ENCODE data around the gene ATF7. TPM values are rescaled to one million over a fixed set of nuclear protein-coding genes. Genes with fewer than 3 reads are reported as not detected.

Gene ATF7
- total RNA-seq, 1 experiment from 2014 or later = 24.7 TPM

DNA sequence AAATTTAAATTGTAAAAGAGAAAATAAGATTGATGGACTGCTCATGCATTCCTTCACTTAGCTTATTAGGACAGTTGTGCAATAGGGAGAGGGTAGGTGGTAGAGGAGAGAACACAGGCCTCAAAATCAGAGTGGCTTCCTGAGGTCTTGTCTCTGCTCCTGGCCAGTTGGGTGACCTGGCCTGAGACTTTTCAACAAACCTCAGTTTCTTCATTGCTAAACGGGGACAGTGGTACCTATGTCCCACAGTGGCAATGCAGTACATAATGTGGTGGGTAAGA, 129.5 kb downstream of the ATF7 start:
- Histone ChIP-seq H3K4me1 (replicated peaks; ENCODE audit: insufficient read depth) (peaks cover 25% of the 10 kb centered on the region; the same call in 1 of the 2 replicates), H3K79me2 (ENCODE audit: low read depth) (peaks cover 3% of the 10 kb centered on the region), H3K36me3 (ENCODE audit: low read depth) (no peaks in the 10 kb centered on the region), H4K20me1 (ENCODE audit: insufficient read depth) (no peaks in the 10 kb centered on the region), H3K4me2 (peak overlapping the region; percentile 5), H2AFZ (no peak overlapping the region), H3K9me2 (ENCODE audit: insufficient read depth) (no peaks in the 10 kb centered on the region), H3K9me3 (ENCODE audit: insufficient read depth, low read depth) (no peaks in the 10 kb centered on the region), H3K27me3 (ENCODE audit: insufficient read depth, low read depth) (no peaks in the 10 kb centered on the region), H3K27ac (no peak overlapping the region), H3K4me3 (no peak overlapping the region), H3F3A (ENCODE audit: insufficient read depth, low read depth) (peaks cover 34% of the 10 kb centered on the region)
- DNase-seq = no peak
- TF ChIP-seq, protein P1, sequence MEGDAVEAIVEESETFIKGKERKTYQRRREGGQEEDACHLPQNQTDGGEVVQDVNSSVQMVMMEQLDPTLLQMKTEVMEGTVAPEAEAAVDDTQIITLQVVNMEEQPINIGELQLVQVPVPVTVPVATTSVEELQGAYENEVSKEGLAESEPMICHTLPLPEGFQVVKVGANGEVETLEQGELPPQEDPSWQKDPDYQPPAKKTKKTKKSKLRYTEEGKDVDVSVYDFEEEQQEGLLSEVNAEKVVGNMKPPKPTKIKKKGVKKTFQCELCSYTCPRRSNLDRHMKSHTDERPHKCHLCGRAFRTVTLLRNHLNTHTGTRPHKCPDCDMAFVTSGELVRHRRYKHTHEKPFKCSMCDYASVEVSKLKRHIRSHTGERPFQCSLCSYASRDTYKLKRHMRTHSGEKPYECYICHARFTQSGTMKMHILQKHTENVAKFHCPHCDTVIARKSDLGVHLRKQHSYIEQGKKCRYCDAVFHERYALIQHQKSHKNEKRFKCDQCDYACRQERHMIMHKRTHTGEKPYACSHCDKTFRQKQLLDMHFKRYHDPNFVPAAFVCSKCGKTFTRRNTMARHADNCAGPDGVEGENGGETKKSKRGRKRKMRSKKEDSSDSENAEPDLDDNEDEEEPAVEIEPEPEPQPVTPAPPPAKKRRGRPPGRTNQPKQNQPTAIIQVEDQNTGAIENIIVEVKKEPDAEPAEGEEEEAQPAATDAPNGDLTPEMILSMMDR (conservative IDR thresholded peaks at IDR 0.05) = no peak
- no peak for TF ChIP-seq EZH2 (IDR thresholded peaks at IDR 0.05; ENCODE audit: low read depth)
- BruUV-seq (replicated peaks) = TSS peak; percentile 20
- intact Hi-C loops (cut with micrococcal nuclease; ENCODE audit: unreplicated experiment) = no loop called here
- CTCF ChIA-PET = interaction anchor here (0.7 kb wide), 1 partner anchor 510 kb away, joined by 3 read pairs; no protein-coding TSS in a partner anchor
- POLR2A ChIA-PET (ENCODE audit: unreplicated experiment) = interaction anchor here (0.7 kb wide), 1 partner anchor 398 kb away, joined by 4 read pairs; no protein-coding TSS in a partner anchor

DNA sequence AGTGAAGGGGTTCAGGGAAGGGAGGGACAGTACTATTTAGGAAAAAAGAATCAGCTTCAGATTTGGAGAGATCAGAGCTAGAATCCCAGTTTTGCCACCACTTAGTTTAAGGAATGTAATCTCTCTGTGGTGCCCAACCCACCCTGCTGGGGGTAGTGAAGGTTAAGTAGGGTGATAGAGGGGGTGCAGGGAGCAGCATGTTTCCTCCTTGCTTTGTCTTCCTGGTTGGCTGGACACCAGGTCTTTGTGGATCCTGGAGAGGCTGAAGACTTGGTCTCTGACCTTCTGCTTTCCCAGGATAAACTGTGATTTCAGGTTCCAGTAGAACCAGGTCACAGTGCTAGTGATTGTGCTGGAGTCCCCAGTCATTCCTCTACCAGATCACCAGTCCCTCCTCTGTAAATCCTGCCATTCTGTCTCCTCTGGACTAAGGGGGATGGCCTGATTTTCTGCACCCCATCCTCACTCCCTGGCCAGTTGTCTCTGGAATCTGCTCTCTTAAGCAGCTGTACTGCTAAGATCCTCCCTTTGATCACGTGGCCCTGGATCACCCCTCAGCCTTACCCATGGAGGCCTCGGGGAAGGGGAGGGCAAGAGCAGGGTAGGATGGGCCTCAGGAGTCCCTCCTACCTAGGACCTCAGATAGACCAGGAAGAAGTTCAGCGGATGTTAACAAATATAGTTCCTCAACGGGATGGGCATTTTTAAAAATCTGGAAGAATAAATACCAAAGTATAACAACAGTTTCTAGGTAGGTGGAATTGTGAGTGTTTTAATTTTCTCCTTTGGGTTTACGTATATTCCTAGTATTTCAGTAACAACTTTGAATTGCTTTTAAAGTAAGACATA, 130.1 kb downstream of the ATF7 start:
- H3K4me1 ChIP-seq (replicated peaks; ENCODE audit: insufficient read depth) = peaks cover 25% of the 10 kb centered on the region; the same call in 1 of the 2 replicates
- H3K79me2 ChIP-seq (ENCODE audit: low read depth) = no peaks in the 10 kb centered on the region
- peaks cover 34% of the 10 kb centered on the region for H3F3A ChIP-seq (ENCODE audit: insufficient read depth, low read depth)
- no peaks in the 10 kb centered on the region for H3K9me3 ChIP-seq (ENCODE audit: insufficient read depth, low read depth)
- H2AFZ ChIP-seq = no peak overlapping the region
- peak overlapping the region; percentile 5 for H3K4me2 ChIP-seq
- H3K27me3 ChIP-seq (ENCODE audit: insufficient read depth, low read depth) = no peaks in the 10 kb centered on the region
- TF ChIP-seq, protein P1 (conservative IDR thresholded peaks at IDR 0.05) = no peak
- TF ChIP-seq EZH2 (IDR thresholded peaks at IDR 0.05; ENCODE audit: low read depth) = no peak
- intact Hi-C loops (cut with micrococcal nuclease; ENCODE audit: unreplicated experiment) = no loop called here
- H3K27ac ChIP-seq = no peak overlapping the region
- H3K9me2 ChIP-seq (ENCODE audit: insufficient read depth) = no peaks in the 10 kb centered on the region
- H3K4me3 ChIP-seq = no peak overlapping the region
- DNase-seq = peak; percentile 48 to 78
- CTCF ChIA-PET = no interaction called here
- no peaks in the 10 kb centered on the region for H4K20me1 ChIP-seq (ENCODE audit: insufficient read depth)
- POLR2A ChIA-PET (ENCODE audit: unreplicated experiment) = interaction anchor here (0.6 to 0.7 kb wide), 3 partner anchors 175 to 580 kb away, joined by 4 to 5 read pairs (median 4); no protein-coding TSS in a partner anchor
- H3K36me3 ChIP-seq (ENCODE audit: low read depth) = no peaks in the 10 kb centered on the region
- no TSS peak for BruUV-seq (replicated peaks)

DNA sequence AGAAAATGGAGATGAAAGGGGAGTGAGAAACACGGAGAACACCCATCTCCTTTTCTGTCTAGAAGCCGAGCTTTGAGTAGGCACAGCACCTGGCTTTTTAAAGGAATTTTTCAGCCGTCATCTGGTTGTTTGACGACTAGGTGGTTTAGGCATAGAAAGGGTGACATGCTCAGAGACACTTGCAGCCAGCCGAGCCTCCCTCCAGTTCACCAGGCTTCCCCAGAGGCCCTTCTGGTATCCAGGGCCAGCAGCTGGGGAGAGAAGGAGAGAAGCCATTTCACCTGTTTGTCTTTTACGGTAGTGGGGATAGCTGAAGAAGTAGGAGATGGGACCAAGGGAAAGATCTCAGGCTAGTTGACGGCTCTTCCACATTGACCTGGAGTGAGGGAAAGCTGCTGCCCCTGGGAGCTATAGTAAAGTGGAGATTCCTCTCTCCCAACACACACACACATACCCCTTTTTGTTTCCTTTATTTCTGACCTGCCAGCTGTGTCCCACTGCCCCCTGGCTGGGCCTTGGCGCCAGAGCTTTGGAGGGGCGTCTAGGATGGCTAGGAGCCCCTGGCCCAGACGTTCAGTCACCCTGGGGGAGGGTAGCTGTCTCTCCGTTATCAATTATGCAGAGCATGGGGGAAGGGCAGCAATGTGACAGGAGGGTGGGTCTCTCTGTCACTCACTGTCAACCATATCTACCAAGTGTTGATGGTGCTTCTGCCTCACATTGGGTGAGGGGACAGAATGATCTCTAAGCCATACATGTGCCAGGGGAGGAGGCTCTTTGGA, 132.4 kb downstream of the ATF7 start:
- TF ChIP-seq, protein P1 (conservative IDR thresholded peaks at IDR 0.05) = no peak
- no peak for TF ChIP-seq EZH2 (IDR thresholded peaks at IDR 0.05; ENCODE audit: low read depth)
- POLR2A ChIA-PET (ENCODE audit: unreplicated experiment) = interaction anchor here (0.6 to 0.7 kb wide), 3 partner anchors 77 to 679 kb away, joined by 4 to 22 read pairs (median 5); no protein-coding TSS in a partner anchor
- peak overlapping the region; percentile 92 for H2AFZ ChIP-seq
- H3K36me3 ChIP-seq (ENCODE audit: low read depth) = no peaks in the 10 kb centered on the region
- CTCF ChIA-PET = interaction anchor here (0.6 to 0.9 kb wide), 2 partner anchors 132 to 173 kb away, joined by 4 to 5 read pairs; partner anchors contain the start of genes AAAS and ATF7
- H4K20me1 ChIP-seq (ENCODE audit: insufficient read depth) = no peaks in the 10 kb centered on the region
- peaks cover 25% of the 10 kb centered on the region; the same call in 1 of the 2 replicates for H3K4me1 ChIP-seq (replicated peaks; ENCODE audit: insufficient read depth)
- peak in 1 of 2 experiments; percentile 6 for DNase-seq
- H3K27ac ChIP-seq = no peak overlapping the region
- H3K4me2 ChIP-seq = peak overlapping the region; percentile 83
- H3K9me3 ChIP-seq (ENCODE audit: insufficient read depth, low read depth) = no peaks in the 10 kb centered on the region
- H3K27me3 ChIP-seq (ENCODE audit: insufficient read depth, low read depth) = no peaks in the 10 kb centered on the region
- no peaks in the 10 kb centered on the region for H3K9me2 ChIP-seq (ENCODE audit: insufficient read depth)
- peaks cover 29% of the 10 kb centered on the region for H3F3A ChIP-seq (ENCODE audit: insufficient read depth, low read depth)
- peak overlapping the region; percentile 64 for H3K4me3 ChIP-seq
- H3K79me2 ChIP-seq (ENCODE audit: low read depth) = no peaks in the 10 kb centered on the region
- intact Hi-C loops (cut with micrococcal nuclease; ENCODE audit: unreplicated experiment) = no loop called here
- no TSS peak for BruUV-seq (replicated peaks)

All from PC-9 (cell line).